ENCODE measurements around the gene SPAG7. TPM values are rescaled to one million over a fixed set of nuclear protein-coding genes. Genes with fewer than 3 reads are reported as not detected.

The SPAG7 gene
- 52.5 TPM for total RNA-seq
- 100 to 1,000 TPM in 3 of 4 donors, 10 to 100 TPM in 1; 97.9 to 130 (median 106) TPM for polyA plus RNA-seq

GRCh38 chr17:4967539-4968485 is at the start of gene SPAG7:
Gene SPAG7 (minus strand): TSS chr17:4967817. CDS start chr17:4967804, 13 bp downstream.
- ATAC-seq (ENCODE audit: low read depth in 2 of 2) (peak; percentile 62 to 64), DNase-seq (peak; percentile 87 to 99 (median 97))
- Mint-ChIP-seq H3K4me3 (no peak within 1 kb of the TSS), H3K27me3 (no peaks in the 10 kb centered on the region), H3K36me3 (peaks cover 28% of the 10 kb centered on the region), H3K9me3 (no peaks in the 10 kb centered on the region), H3K4me1 (peaks cover 6 to 27% (median 23%) of the 10 kb centered on the region in 4 donors), H3K27ac (peak within 1 kb of the TSS in 2 of 3 donors; percentile 43 to 53)
- Histone ChIP-seq H3K36me3 (ENCODE audit: control insufficient read depth, insufficient read depth, low read length) (peaks cover 12% of the 10 kb centered on the region), H3K27me3 (ENCODE audit: control insufficient read depth, insufficient read depth, low read length) (no peaks in the 10 kb centered on the region), H3K27ac (ENCODE audit: insufficient read depth, low read length, poor library complexity, severe bottlenecking) (peak within 1 kb of the TSS; percentile 88), H3K4me3 (ENCODE audit: low read depth, low read length) (peak within 1 kb of the TSS; percentile 90), H3K9me3 (ENCODE audit: control insufficient read depth in 2 of 2, low read length in 2 of 2) (no peaks in the 10 kb centered on the region), H3K4me1 (ENCODE audit: control insufficient read depth, insufficient read depth, low read length, poor library complexity, severe bottlenecking) (peaks cover 31% of the 10 kb centered on the region)

- no peaks in the 10 kb centered on the region for H3K9me3 Mint-ChIP-seq
- peaks cover 26% of the 10 kb centered on the region for H3K36me3 Mint-ChIP-seq
- H3K4me3 Mint-ChIP-seq: no peak overlapping the region
- no peak overlapping the region for H3K27ac Mint-ChIP-seq
- H3K27me3 ChIP-seq (ENCODE audit: control insufficient read depth, insufficient read depth, low read length): no peaks in the 10 kb centered on the region
- no peak overlapping the region for H3K4me3 ChIP-seq (ENCODE audit: low read depth, low read length)
- no peaks in the 10 kb centered on the region for H3K4me1 ChIP-seq (ENCODE audit: control insufficient read depth, insufficient read depth, low read length, poor library complexity, severe bottlenecking)
- no peaks in the 10 kb centered on the region for H3K27me3 Mint-ChIP-seq
- no peaks in the 10 kb centered on the region for H3K9me3 ChIP-seq (ENCODE audit: control insufficient read depth in 2 of 2, low read length in 2 of 2)
- H3K36me3 ChIP-seq (ENCODE audit: control insufficient read depth, insufficient read depth, low read length): peaks cover 15% of the 10 kb centered on the region
- DNase-seq (no peak), ATAC-seq (ENCODE audit: low read depth in 2 of 2) (no peak)
- H3K4me1 Mint-ChIP-seq: peaks cover 0 to 9% (median 2%) of the 10 kb centered on the region in 4 donors
- H3K27ac ChIP-seq (ENCODE audit: insufficient read depth, low read length, poor library complexity, severe bottlenecking): no peak overlapping the region
Observed at GRCh38 chr17:5014357-5014756, 46.7 kb upstream of the SPAG7 start.

- Mint-ChIP-seq H3K27ac (no peak overlapping the region), H3K4me3 (no peak overlapping the region), H3K9me3 (no peaks in the 10 kb centered on the region), H3K4me1 (peaks cover 0 to 5% (median under 1%) of the 10 kb centered on the region in 4 donors), H3K36me3 (peaks cover 30% of the 10 kb centered on the region), H3K27me3 (no peaks in the 10 kb centered on the region)
- Histone ChIP-seq H3K27me3 (ENCODE audit: control insufficient read depth, insufficient read depth, low read length) (no peaks in the 10 kb centered on the region), H3K36me3 (ENCODE audit: control insufficient read depth, insufficient read depth, low read length) (peaks cover 34% of the 10 kb centered on the region), H3K9me3 (ENCODE audit: control insufficient read depth in 2 of 2, low read length in 2 of 2) (no peaks in the 10 kb centered on the region), H3K4me1 (ENCODE audit: control insufficient read depth, insufficient read depth, low read length, poor library complexity, severe bottlenecking) (no peaks in the 10 kb centered on the region), H3K27ac (ENCODE audit: insufficient read depth, low read length, poor library complexity, severe bottlenecking) (no peak overlapping the region), H3K4me3 (ENCODE audit: low read depth, low read length) (no peak overlapping the region)
- DNase-seq: peak in 1 of 3 donors; percentile 26
- no peak for ATAC-seq (ENCODE audit: low read depth in 2 of 2)
Observed at GRCh38 chr17:5011928-5012327, 44.3 kb upstream of the SPAG7 start.

GRCh38 chr17:5003214-5003867 is 35.7 kb upstream of the SPAG7 start:
- H3K4me1 ChIP-seq (ENCODE audit: control insufficient read depth, insufficient read depth, low read length, poor library complexity, severe bottlenecking): peaks cover 14% of the 10 kb centered on the region
- no peak overlapping the region for H3K4me3 ChIP-seq (ENCODE audit: low read depth, low read length)
- no peaks in the 10 kb centered on the region for H3K27me3 Mint-ChIP-seq
- H3K4me3 Mint-ChIP-seq: no peak overlapping the region
- H3K36me3 ChIP-seq (ENCODE audit: control insufficient read depth, insufficient read depth, low read length): peaks cover 41% of the 10 kb centered on the region
- H3K27me3 ChIP-seq (ENCODE audit: control insufficient read depth, insufficient read depth, low read length): no peaks in the 10 kb centered on the region
- no peaks in the 10 kb centered on the region for H3K9me3 Mint-ChIP-seq
- DNase-seq (no peak), ATAC-seq (ENCODE audit: low read depth in 2 of 2) (no peak)
- H3K27ac ChIP-seq (ENCODE audit: insufficient read depth, low read length, poor library complexity, severe bottlenecking): no peak overlapping the region
- no peaks in the 10 kb centered on the region for H3K9me3 ChIP-seq (ENCODE audit: control insufficient read depth in 2 of 2, low read length in 2 of 2)
- H3K4me1 Mint-ChIP-seq: peaks cover 0 to 25% (median 4%) of the 10 kb centered on the region in 4 donors
- peaks cover 50% of the 10 kb centered on the region for H3K36me3 Mint-ChIP-seq
- no peak overlapping the region for H3K27ac Mint-ChIP-seq

GRCh38 chr17:5002121-5002788 is 34.6 kb upstream of the SPAG7 start:
- no peaks in the 10 kb centered on the region for H3K9me3 ChIP-seq (ENCODE audit: control insufficient read depth in 2 of 2, low read length in 2 of 2)
- H3K4me3 ChIP-seq (ENCODE audit: low read depth, low read length): no peak overlapping the region
- ATAC-seq (ENCODE audit: low read depth in 2 of 2) (no peak), DNase-seq (no peak)
- no peak overlapping the region for H3K27ac Mint-ChIP-seq
- H3K36me3 ChIP-seq (ENCODE audit: control insufficient read depth, insufficient read depth, low read length): peaks cover 30% of the 10 kb centered on the region
- H3K9me3 Mint-ChIP-seq: no peaks in the 10 kb centered on the region
- peak overlapping the region in 1 of 4 donors; percentile 56 for H3K4me3 Mint-ChIP-seq
- H3K36me3 Mint-ChIP-seq: peaks cover 41% of the 10 kb centered on the region
- H3K27me3 ChIP-seq (ENCODE audit: control insufficient read depth, insufficient read depth, low read length): no peaks in the 10 kb centered on the region
- H3K4me1 ChIP-seq (ENCODE audit: control insufficient read depth, insufficient read depth, low read length, poor library complexity, severe bottlenecking): peaks cover 18% of the 10 kb centered on the region
- peaks cover 0 to 26% (median 4%) of the 10 kb centered on the region in 4 donors for H3K4me1 Mint-ChIP-seq
- no peaks in the 10 kb centered on the region for H3K27me3 Mint-ChIP-seq
- no peak overlapping the region for H3K27ac ChIP-seq (ENCODE audit: insufficient read depth, low read length, poor library complexity, severe bottlenecking)

- Histone ChIP-seq H3K9me3 (ENCODE audit: control insufficient read depth in 2 of 2, low read length in 2 of 2) (no peaks in the 10 kb centered on the region), H3K27ac (ENCODE audit: insufficient read depth, low read length, poor library complexity, severe bottlenecking) (no peak overlapping the region), H3K4me1 (ENCODE audit: control insufficient read depth, insufficient read depth, low read length, poor library complexity, severe bottlenecking) (peaks cover 25% of the 10 kb centered on the region), H3K27me3 (ENCODE audit: control insufficient read depth, insufficient read depth, low read length) (no peaks in the 10 kb centered on the region), H3K36me3 (ENCODE audit: control insufficient read depth, insufficient read depth, low read length) (peaks cover 23% of the 10 kb centered on the region), H3K4me3 (ENCODE audit: low read depth, low read length) (no peak overlapping the region)
- H3K36me3 Mint-ChIP-seq: peaks cover 30% of the 10 kb centered on the region
- H3K27ac Mint-ChIP-seq: peak overlapping the region in 1 of 3 donors; percentile 48
- H3K9me3 Mint-ChIP-seq: no peaks in the 10 kb centered on the region
- peaks cover 0 to 32% (median 6%) of the 10 kb centered on the region in 4 donors for H3K4me1 Mint-ChIP-seq
- ATAC-seq (ENCODE audit: low read depth in 2 of 2) (no peak), DNase-seq (no peak)
- H3K4me3 Mint-ChIP-seq: peak overlapping the region in 2 of 4 donors; percentile 74 to 81
- peaks cover 3% of the 10 kb centered on the region for H3K27me3 Mint-ChIP-seq
Observed at GRCh38 chr17:5000237-5000639, 32.6 kb upstream of the SPAG7 start.

- peaks cover 0 to 36% (median 8%) of the 10 kb centered on the region in 4 donors for H3K4me1 Mint-ChIP-seq
- ATAC-seq (ENCODE audit: low read depth in 2 of 2) (no peak), DNase-seq (no peak)
- no peaks in the 10 kb centered on the region for H3K9me3 ChIP-seq (ENCODE audit: control insufficient read depth in 2 of 2, low read length in 2 of 2)
- H3K36me3 ChIP-seq (ENCODE audit: control insufficient read depth, insufficient read depth, low read length): peaks cover 16% of the 10 kb centered on the region
- H3K36me3 Mint-ChIP-seq: peaks cover 24% of the 10 kb centered on the region
- peaks cover 25% of the 10 kb centered on the region for H3K4me1 ChIP-seq (ENCODE audit: control insufficient read depth, insufficient read depth, low read length, poor library complexity, severe bottlenecking)
- H3K27ac Mint-ChIP-seq: peak overlapping the region; percentile 48 to 89 (median 87)
- H3K27ac ChIP-seq (ENCODE audit: insufficient read depth, low read length, poor library complexity, severe bottlenecking): no peak overlapping the region
- peak overlapping the region; percentile 56 to 86 (median 76) for H3K4me3 Mint-ChIP-seq
- H3K9me3 Mint-ChIP-seq: no peaks in the 10 kb centered on the region
- H3K27me3 ChIP-seq (ENCODE audit: control insufficient read depth, insufficient read depth, low read length): no peaks in the 10 kb centered on the region
- H3K27me3 Mint-ChIP-seq: peaks cover 5% of the 10 kb centered on the region
- peak overlapping the region; percentile 51 for H3K4me3 ChIP-seq (ENCODE audit: low read depth, low read length)
Observed at GRCh38 chr17:4999430-5000093, 31.9 kb upstream of the SPAG7 start.
